T1000 (cell line): ENCODE results near the gene SEPTIN3.
"Not testable (repeated sequence)": the region's sequence is repeated elsewhere in the genome, so short reads cannot be mapped to it uniquely, and the experiment has no call there.

Experiments
- DNase-seq: peaks from one replicate; lab custom pipeline; 2025; ENCODE audit warnings: mixed read lengths; lab: John Stamatoyannopoulos, UW

The SEPTIN3 gene

DNA sequence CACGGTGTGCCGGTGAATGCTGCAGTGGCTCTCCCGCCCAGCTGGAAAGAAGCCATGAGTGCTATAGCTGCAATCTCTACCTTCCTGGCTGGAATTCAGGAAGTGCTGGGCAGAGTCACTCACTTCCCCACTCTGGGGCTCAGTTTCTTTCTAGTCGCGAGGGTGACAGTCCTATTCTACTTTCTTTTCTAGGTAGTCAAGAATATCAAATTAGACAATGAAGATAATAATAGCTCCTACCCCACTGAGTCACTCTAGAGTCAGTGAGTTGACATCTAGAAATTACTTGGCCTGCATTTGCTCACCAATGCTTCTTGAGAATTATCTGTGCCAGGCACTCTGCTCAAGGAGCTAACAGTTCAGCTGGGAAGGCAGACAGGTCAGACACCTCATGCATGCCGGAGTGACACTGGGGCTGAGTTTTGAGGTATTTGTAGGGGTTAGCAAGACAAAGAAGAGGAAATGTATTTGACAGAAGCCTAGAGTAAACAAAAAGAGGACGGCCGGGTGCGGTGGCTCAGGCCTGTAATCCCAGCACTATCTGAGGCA lies 25.5 kb upstream of the SEPTIN3 start:
- DNase-seq, result no peak

DNA sequence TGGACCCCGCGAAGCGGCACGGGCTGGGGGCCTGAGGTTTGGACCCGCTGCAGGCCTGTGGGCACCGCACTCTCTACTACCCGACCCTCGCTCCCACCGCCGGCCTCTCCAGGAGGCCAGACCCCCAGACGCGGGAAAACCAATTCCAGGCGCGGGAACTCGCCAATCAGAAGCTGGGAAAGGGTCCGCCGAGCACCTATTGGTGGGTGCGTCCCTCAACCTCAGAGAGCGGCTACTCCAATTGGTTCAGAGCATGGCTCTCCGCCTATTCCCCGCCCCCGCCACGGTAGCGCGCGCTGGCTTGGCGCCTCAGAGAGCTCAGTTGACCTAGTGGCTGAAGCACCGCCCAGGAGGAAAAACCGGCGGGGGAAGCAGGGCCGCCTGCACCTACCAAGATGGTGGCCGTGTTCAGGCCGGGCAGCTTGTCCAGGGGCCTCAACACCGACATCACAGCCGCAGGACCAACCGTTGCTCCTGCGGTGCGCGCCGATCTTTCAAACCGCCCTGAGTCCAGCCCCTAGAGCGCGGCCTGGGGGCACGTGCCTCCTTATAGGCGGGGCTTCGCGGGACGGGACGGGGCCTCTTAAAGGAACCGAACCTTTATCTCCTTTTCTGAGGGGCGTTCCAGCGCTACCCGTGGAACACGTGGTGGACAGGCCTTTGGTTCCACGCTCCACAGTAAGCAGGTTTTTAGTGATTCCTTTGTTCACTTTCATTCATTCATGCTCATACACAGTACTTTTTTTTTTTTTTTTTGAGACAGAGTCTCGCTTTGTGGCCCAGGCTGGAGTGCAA lies 22.4 kb upstream of the SEPTIN3 start, which contains the start of gene CENPM:
CENPM (minus strand) TSS at position 524 of the 795 bp plus-strand sequence; CDS start at position 448, 76 bp downstream.
- DNase-seq, result peak; percentile 92

DNA sequence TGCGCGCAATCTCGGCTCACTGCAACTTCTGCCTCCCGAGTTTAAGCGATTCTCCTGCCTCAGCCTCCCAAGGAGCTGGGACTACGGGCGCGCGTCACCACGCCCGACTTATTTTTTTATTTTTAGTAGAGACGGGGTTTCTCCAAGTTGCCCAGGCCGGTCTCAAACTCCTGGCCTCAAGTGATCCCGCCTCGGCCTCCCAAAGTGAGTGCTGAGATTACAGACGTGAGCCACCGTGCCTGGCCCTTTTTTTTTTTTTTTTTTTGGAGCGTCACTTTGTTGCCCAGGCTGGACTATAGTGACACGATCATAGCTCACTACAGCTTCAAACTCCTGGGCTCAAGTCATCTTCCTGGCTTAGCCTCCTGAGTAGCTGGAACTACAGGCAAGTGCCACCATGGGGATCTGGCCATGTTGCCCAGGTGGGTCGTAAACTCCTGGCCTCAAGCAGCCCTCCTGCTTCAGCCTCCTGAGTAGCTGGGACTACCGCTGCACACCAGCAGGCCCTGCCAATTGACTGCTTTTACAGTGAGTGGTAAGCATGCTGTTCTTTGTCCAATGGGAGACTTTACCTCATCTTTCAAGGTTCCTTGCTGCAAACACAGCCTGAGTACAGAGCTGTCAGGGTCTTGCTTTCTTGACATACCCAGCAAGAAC lies 21.7 kb upstream of the SEPTIN3 start:
- no peak for DNase-seq

DNA sequence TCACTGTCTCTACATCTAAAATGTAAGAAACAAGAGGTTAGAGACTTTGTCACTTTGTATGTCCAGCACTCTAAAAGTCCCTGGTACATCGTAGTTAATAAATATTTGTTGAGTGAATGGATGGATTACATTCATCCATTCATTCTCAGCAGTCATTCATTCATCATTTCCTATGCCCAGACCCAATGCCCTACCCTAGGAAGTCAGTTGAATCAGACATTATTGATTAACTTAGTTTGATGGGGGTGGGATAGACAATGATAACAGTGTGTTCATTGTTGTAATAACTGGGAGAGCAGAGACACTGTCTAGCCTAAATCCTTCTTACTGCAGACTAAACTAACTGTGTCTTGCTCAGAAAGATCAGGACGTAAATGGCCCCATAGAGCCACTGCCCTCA lies 21.1 kb upstream of the SEPTIN3 start:
- no peak for DNase-seq

DNA sequence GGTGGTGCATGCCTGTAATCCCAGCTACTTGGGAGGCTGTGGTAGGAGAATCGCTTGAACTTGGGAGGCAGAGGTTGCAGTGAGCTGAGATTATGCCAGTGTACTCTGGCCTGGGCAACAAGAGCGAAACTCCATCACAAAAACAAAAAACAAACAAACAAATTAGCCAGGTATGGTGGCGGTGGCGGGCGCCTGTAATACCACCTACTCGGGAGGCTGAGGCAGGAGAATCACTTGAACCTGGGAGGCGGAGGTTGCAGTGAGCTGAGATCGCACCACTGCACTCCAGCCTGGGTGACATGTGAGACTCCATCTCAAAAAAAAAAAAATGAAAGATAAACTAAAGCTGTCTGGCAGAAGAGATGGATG lies 20.3 kb upstream of the SEPTIN3 start:
- DNase-seq, result not testable (repeated sequence)

DNA sequence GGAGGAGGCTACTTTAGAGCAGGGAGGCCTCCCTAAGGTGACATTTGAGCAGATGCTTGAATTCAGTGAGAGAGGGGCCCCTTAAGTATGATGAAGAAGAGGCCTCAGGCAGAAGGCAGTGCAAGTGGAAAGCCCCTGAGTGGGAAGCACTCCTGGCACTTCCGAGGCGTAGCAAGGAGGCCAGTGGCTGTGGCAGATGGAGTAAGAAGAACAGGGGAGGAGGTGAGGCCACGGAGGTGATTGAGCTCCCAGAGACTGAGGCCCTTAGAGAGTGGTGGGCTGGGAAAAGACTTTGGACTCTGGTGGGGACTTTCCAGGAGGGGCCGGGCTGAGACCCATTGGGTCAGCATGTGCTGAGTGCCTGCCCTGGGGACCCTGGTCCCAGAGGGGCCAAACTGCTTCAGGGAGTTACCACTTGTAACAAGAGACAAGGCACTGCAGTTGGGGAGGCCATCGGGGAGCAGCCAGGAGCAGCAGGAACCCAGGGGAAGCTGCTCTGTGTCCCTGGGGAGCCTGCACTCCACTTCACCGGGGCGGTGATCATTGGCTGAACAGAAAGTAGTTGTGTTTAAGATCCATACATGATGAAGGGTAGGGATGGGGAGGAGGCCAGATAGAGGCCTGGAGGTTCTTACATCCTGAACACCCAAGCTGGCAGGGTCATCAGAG lies 19.8 kb upstream of the SEPTIN3 start:
- DNase-seq, result no peak

DNA sequence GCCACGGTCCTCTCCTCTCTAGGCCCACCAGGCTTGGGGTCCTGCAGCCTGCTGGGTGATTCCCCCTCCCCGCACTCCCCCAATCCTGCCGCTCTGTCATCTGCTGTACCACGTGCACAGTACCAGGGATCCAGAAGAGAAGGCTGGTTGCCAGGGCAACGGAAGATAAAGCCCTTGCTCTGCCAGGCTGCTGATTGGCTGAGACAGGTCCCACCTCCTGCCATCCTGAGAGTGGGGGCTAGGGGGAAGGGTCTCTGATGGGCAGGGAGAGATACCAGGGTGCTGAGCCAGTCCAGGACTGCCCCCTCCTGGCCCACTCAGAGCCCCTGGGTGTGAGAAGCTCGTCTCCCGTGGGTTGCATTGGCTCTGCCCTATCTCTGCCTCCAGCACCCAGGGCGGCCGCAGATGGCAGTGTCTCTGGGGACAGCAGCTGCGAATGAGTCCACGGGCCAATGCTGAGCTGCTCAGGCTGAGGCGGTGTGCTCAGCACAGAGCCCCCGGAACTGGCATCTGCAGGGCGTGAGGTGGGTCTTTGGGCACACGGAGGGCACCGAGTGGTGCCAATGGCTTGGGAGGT lies 17.3 kb upstream of the SEPTIN3 start, which contains the start of gene SMIM45:
SMIM45 (plus strand) TSS at position 253 of the 577 bp plus-strand sequence.
- no peak for DNase-seq

DNA sequence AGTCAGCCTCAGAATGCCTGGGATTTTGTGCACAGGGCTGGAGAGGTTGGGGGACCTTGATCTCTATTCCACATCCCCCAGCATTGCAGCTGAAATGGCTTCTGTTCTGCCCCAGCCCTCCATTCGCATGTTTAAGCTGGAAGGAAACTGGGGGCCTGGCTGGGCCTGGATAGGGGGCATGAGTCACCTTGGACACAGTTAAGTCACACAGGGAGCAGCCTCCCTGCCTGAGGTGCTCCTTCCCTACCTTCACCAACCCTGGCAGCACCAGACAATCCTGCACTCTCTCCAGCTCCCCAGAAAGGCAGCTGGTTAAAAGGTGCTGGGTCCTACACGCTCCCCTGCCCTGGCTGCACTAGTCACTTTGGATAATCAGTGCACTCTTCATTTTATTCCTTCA lies 16.5 kb upstream of the SEPTIN3 start:
- DNase-seq, result no peak

DNA sequence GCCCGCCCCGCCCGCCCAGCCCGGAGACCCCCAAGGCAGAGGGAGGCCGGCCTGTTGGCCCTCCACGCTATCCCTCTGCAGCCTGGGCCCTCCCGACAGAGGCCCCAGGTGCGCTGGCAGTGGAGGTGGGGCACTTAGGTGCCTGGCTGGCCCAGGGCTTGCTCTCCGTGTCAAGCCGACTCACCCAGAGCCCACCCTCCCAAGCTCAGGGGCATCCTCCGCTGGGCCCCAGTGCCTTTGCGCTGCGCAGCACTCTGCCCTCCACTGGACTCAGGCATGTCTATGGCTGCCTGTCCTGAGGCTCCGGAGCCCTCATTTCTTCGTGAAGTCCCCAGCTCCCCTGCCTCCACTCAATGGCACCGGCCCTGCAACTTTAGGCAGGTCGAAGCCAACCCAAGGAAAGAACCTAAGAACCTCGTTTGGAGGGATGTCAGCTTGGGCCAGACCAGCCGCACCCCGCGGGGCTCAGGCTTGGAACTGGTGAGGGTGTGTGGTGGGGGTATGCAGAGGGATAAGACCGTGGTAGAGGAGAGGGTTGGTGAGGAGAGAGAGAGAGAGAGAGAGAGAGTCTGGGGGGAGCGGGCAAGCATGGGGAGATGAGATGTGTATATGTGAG lies 11.2 kb upstream of the SEPTIN3 start:
- no peak for DNase-seq

DNA sequence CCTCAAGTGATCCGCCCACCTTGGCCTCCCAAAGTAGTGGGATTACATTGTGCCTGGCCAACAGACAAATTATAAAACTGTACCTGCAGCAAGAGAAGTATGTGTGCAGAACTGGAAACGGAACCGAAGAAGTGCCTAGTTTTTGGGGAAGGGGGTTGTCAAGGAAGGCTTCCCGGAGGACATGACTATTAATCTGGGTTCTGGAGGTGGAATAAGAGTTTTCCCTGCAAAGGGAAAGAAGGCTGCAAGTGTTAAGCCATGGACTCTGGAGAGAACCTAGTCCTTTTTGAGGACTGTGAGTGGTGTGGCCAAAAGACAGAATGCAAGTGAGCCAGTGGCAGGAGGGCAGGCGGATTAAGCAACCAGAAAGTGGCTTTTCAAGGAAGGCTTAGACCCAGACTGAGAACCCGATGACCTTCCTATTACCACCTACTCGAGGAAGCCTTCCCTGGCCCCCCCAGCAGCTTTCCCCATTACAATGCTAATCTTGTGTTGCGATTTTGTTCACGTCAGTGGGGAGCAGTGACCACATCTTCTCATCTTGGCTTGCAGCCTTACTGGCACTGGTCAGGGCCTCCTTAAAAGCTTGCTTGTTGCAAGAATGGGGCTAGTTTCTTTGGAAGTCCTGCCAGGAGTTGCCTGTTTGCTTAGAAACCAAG lies 5.7 kb upstream of the SEPTIN3 start:
- no peak for DNase-seq

DNA sequence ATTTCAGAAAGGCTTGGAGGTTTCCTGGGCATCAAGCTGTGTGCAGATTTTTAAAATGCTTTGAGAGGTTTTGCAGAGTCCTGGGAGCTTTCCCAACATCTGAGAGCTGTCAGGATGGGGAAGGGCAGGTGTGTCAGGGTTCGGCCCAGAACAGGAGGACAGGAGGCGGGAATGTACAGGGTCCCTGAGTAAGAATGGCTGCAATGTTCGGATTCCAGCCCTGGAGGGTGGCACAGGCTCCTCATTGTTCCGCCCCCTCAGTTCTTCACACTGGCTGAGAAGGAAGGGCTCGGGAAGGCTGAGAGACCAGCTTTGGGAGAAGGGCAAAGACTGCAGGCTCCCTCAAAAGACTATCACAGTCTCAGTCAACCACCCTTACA lies 5.1 kb upstream of the SEPTIN3 start:
- no peak for DNase-seq

DNA sequence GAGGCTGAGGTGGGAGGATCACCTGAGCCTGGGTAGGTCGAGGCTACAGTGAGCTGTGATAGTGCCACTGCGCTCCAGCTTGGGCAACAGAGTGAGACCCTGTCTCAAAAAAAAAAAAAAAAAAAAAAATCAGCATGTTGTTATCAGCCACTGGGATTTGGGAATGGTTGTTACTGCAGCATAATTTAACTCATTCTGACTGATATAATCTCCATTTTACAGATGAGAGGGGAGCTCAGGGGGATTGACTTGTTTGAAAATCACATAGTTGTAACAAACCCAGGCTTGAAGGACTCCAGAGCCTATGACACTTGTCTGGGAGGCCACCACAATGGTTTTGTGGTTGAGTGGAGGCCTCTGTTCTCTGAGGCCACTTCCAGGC lies 3.0 kb upstream of the SEPTIN3 start:
- DNase-seq, result no peak

DNA sequence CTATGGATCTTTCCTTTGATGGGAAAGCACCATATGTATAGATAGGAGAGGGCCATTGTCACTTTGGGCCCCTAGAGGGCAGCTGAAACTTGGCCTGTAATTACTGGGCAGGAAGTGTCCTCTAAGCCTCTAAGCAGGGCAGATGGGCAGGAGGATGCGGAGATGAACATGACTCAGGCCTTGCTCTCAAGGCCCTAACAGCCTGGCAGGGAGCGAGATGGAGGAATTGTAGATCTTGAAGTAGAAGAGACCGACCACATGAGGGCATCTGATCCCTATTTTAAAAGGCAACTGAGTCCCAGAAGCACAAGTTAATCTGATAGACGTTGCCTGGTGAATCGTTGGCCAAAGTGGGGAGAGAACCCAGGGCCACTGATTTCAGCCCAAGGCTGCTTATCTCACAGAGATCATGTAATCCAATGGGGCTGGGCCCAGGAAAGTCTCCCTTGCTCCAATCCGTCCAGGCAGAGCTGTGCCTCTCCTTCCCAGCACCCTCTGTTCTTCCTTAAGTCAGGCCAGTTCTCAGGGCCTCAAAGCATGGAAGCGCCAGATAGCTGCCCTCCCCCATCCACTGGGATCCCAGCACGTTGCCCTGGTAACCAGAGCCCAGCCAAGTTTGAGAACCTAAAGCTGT lies 2.5 kb upstream of the SEPTIN3 start:
- DNase-seq, result peak; percentile 8

DNA sequence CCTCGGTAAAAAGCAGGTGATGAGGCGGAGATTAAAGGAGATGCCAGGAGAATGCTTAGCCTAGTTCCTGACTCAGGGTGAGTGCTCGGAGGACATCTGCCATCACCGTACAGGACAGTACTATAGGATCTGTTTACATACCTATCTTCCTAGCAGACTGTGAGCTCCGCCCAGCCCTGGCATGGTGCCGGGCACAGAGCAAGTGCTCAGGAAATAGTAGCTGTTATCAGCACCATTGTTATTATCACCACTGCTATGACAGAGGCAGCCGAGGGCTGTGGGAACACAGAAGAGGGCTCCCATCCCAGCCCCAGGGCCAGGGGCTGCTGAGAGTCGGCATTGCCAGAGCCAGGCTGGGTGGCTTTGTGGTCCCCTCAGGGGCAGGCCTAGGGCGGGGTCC lies 642 bp upstream of the SEPTIN3 start:
- DNase-seq, result no peak

DNA sequence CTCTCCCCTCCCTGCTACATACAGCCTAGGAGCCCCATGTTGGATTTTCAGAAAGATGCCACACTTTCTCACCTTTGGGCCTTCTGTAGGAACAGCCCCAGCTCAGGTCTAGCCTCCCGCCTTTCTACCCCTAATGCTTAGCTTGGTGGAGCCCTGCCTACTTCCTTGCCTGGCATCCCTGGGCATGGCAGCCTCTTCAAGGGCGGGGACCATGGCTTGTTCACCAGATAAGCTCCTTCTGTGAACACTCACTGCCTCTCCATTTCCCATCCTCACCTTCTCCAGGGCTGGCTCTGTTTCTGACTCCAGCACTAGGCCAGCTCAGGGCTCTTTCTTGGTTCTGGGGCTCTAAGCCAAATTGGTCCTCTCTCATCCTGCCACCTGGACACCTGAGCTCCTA lies 1.4 kb downstream of the SEPTIN3 start:
- DNase-seq, result no peak

DNA sequence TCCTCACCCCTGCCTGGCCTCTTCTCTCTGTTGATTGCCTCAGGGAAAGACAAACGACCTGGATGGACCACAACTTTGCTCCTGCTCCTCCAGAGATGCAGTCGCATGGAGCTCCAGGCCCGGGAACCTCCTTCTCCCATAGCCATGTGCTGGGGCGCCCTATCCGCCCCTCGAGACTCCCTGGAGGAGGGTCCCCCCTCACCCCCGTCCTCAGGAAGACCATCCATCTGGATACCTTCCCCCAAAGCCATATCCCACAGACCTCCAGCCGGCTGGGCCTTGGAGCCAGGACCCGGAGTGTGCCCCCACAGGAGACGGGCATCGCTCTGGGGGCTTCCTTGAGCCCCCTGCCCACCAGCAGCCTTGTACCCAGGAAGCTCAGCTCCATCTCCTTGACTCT lies 2.2 kb downstream of the SEPTIN3 start:
- no peak for DNase-seq

DNA sequence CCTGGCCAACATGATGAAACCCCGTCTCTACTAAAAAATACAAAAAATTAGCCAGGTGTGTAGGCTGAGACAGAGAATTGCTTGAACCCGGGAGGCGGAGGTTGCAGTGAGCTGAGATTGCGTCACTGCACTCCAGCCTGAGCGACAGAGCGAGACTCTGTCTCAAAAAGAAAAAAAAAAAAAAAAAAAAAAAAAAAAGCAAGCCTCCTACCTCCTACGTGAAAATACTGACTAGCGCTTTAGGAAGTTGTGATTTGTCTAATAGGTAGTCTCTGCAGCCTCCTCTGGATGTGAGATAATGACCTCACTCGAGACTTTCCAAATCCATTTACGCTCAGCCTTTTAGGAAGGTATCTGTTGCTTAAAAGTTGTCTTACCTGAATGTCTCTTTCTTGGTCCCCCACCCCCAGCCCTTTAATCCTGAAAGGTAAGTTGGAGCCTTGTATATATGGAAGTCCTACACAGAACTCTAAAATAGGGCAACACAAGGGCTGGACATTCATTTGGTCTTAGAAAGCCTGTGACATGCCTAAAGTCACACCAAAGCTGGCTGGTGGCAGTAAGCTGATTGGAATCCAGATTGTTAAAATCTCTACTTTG lies 5.5 kb downstream of the SEPTIN3 start:
- no peak for DNase-seq

DNA sequence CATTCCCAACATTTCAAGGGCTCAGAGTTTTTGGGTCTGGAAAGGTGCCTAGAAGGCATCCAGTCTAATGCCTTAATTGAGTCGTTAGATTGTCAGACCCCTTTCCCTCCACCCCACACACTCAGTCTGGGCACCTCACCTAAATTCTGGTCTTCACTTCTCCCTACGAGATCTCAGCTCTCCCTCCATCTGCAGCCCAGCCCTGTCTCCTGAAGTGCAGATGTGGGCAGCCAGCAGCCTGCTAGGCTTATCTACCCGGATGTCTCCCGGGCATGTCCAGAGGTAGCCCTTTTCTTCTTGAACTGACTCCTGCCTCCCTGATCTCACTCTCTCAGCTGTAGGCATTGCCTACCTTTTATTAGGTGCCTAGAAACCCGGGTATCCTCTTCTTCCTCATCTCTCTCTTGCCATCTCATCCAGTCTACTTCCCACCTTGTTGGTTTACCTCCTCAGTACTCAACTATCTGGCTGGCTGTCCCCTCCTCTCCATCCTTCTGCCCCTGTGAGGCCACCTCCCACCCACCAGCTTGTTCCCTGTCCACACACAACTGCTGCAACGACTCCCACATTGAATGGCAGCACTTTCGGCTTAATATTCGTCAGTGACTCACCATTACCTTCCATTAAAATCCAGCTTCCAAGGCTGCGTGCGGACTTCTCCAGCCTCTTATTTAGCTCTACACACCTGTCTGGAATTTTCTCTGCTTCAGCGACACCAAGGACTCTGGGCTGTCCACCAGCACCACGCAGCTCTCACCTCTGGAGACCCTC lies 6.2 kb downstream of the SEPTIN3 start:
- no peak for DNase-seq

DNA sequence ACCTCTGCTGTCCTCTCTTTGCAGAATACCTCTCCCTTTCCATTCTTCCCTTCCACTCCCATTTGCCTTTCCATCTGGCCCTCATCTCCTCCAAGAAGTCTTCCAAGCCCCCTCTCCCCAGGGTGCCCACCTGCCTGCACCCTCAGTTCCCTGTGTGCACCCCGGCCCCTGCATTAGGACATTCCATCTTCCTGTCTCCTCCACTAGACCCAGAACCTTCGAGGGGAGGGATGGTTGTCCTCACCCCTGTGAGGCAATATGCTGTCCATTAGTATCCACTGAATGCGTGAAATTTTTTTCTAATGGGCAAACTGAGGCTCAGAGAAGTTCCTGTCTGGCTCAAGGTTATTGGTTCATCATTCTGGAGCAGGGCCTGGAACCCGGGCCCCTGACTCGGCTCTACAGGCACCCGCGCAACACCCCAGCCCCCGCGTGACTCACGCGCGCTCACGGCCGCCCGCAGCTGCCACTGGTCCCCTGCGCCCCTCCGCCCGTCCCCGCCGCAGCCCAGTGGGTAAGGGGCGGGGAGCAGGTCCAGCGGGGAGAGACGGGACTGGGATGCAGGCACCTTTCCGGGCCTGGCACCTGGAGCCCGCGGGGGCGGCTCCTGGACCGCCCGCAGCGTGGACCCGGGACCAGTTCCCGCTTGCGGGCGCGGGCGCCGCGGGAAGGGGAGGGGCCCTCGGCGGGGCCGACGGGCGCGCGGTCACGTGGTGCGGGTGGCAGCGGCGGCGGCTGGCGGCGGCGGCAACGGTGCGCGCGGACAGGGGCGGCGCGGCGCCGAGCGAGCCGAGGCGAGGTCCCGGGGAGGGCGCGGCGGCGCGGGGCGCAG lies 7.0 kb downstream of the SEPTIN3 start:
- DNase-seq, result peak; percentile 3
